GM19467 (cell line): ENCODE measurements around the gene FANCF.
"Not testable (repeated sequence)": the region's sequence is repeated elsewhere in the genome, so short reads cannot be mapped to it uniquely, and the experiment has no call there.

Experiments
- ATAC-seq: cut with Tn5 transposase; IDR thresholded peaks from one replicate; pipeline ENCODE4 v1.9.1; 2021; ENCODE audit warnings: mild to moderate bottlenecking, moderate library complexity; ENCODE audit not compliant: unreplicated experiment

Gene FANCF

DNA sequence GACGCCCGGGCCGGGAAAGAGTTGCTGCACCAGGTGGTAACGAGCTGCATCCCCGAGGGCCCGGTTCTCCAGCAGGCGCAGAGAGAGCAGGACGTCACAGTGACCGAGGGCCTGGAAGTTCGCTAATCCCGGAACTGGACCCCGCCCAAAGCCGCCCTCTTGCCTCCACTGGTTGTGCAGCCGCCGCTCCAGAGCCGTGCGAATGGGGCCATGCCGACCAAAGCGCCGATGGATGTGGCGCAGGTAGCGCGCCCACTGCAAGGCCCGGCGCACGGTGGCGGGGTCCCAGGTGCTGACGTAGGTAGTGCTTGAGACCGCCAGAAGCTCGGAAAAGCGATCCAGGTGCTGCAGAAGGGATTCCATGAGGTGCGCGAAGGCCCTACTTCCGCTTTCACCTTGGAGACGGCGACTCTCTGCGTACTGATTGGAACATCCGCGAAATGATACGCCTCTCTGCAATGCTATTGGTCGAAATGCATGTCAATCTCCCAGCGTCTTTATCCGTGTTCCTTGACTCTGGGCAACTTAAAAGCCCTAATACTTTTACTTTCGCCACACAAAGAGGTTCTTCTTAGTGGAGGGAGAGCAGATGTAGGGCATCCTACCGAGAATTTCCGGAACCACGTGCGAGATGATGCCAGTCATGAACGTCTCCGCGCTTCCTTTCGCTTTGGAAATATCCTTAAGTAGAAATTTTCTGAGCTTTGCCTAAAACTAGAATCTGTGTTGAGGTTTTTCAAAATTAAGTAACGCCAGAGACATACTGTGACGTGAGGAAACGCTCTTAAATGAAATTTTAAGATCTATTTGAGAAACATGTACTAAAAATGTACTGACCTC is at the start of gene FANCF:
FANCF (minus strand) TSS at position 376 of the 840 bp plus-strand sequence; CDS start at position 363, 13 bp downstream.
- ATAC-seq, result peak; percentile 97

- ATAC-seq, result no peak
Measured at GRCh38 chr11:22674470-22675439, 49.1 kb upstream of the FANCF start.

DNA sequence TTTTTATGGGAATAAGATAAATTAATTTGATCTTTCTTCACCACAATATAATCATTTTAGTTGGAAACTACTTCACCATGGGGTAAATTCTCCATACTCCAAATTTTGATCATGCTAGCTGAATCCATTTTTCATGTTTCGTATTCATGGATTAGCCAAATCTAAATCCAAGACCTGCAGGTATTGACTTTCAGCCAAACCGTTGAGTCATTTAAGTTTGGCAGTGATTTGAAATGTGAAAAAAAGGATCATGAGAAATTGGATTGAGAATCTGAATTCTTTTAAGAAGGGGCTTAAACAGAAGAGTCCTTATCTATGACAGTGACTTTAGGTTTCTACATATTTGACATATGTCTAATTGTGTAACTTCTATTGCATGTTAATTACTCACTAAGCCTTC is 46.1 kb upstream of the FANCF start:
- ATAC-seq, result no peak

DNA sequence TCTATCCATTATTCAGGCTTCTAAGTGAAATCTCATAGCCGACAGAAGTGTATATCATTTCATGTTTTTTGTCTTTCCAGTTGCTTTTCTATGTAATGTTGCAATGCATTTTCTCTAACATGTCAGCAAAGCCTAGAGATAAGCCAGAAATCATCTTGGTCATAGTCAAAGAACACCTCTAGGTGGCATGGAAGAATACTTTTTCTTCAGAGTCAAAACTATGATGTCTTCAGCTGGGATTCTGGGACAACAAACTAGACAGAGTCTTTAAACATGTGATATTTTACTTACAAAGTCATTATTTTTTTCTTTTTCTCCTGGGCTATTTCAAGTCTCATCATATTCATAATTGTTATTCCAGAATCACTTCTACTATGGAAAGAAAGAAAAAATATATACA is 45.2 kb upstream of the FANCF start:
- no peak for ATAC-seq

- no peak for ATAC-seq
Measured at GRCh38 chr11:22669368-22669767, 43.7 kb upstream of the FANCF start.

- ATAC-seq, result no peak
Measured at GRCh38 chr11:22668005-22668796, 42.6 kb upstream of the FANCF start.

DNA sequence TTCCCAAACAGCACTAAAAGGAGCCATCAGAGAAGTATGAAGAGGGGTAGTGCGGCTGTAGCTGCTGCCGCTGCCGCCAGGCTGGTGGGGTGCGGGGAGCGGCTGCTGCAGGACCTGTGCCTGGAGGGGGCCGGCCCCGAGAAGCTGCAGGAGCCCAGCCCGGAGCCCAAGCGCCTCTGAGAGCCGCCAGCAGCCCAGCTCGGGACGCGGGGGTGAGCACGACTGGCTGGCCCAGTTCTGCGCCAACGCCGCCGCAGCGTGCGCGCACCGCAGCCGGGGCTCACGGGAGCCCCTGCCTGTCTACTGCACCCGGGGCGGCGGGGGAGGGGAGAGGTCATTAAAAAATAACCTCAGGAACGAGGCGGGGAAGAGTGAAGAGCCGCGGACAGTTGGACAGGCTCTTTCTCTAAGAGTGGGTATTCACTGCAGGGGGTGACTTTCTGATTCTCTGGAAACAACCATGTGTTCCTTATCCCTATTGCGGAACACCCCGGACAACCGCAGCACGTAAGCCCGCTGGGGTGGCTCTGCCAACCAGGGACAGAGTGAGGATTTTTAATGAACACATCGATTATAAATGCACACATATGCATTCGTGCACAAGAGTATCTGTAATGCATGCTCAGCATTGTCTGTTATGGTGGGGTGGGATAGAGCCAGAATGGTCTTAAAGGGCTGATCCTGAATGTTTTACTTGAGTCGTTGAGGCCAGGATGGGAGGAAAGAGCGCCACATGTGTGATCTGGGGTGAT is 41.2 kb upstream of the FANCF start:
- peak; percentile 50 for ATAC-seq

GRCh38 chr11:22666325-22666687 is 40.7 kb upstream of the FANCF start, which contains the start of gene GAS2:
GAS2 (plus strand) TSS chr11:22666611; CDS start chr11:22674870, 8,259 bp downstream.
- peak; percentile 13 for ATAC-seq

GRCh38 chr11:22659783-22660182 is 34.2 kb upstream of the FANCF start:
- no peak for ATAC-seq

DNA sequence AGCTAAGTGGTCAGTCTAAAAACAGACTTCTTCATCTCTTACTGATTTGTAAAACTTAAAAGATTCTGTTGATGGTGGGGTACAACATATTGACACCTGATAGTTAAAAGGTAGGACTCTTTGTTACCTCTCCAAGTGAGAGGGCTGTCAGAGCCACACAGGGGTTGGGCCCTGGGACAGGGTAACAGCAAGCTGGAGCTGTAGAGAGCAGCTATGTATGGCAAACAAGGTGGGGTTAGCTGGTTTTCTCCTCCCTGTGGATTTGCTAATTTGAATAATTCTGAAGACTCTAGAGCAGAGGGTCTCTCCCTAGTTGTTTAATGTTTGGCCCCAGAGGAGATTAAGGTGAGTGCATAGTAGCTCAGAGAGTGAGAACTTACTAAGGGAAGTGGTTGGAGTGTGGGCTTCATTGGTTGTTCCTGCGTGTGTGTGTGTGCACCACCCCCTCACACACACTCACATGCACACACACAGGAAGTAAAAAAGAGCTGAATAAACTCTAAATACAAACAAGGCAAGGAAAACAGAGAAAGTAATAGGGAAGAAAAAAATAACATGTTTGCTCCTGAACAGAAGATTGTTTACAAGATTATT is 31.6 kb upstream of the FANCF start:
- ATAC-seq, result peak; percentile 97

GRCh38 chr11:22656130-22656529 is 30.5 kb upstream of the FANCF start:
- ATAC-seq, result no peak

DNA sequence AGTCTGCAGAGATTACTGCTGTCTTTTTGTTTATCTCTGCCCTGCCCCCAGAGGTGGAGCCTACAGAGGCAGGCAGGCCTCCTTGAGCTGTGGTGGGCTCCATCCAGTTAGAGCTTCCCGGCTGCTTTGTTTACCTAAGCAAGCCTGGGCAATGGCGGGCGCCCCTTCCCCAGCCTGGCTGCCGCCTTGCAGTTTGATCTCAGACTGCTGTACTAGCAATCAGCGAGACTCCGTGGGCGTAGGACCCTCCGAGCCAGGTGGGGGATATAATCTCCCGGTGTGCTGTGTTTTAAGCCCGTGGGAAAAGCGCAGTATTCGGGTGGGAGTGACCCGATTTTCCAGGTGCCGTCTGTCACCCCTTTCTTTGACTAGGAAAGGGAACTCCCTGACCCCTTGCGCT is 26.7 kb upstream of the FANCF start:
- ATAC-seq, result not testable (repeated sequence)

GRCh38 chr11:22641559-22641958 is 15.9 kb upstream of the FANCF start:
- ATAC-seq, result no peak

GRCh38 chr11:22640862-22641261 is 15.2 kb upstream of the FANCF start:
- ATAC-seq, result no peak

DNA sequence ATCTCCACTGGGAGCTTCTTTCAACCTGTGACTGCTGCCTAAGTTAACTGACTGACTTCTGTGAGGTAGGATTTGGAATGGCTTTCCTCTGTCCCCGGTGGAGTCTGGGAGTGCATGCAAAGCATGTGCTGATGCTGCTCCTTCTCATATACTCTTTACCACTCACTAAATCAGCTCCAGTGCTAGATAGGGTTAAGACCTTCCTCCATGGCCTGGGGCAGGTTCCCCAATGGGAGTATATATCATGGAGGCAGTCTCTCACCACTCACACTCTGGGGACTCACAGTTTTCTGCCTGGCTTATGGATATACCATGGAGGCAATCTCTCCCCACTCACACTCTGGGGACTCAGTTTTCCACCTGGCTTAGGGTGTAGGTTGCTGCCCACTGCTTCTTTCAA is 10.1 kb upstream of the FANCF start:
- ATAC-seq, result no peak

DNA sequence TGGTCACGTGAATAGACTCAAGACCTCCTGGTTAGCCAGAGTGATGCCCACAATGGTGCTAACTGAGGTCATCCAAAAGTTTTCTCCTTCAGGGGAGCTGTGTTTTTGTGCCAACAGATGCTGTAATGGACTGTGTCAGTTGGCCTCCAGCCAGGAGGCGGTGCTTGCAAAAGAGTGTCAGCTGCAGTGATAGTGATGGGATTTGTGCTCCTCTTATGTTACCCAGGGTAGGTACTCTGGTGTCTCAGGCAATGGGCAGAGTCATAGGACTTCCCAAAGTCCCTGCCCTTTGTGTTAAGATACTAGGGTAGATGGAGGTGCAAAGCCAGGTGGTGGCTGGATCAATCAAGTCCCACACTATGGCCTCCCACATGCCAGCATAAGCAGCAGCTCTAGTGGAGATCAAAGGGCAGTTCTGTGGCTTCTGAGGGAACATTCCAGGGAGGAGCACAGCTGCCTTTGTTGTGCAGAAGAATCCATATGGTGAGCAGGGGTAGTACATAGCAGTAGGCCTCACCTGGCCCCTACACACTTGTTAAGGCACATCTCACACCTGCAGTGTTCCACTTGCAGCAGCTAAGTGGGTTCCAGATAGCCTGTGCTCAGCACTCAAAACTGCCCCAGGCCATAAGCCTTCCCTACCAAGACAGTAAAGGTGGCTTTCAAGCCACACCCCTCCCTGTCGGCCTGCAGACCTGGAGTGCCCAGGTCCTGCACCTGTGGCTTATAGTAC is 9.4 kb upstream of the FANCF start:
- ATAC-seq, result no peak

DNA sequence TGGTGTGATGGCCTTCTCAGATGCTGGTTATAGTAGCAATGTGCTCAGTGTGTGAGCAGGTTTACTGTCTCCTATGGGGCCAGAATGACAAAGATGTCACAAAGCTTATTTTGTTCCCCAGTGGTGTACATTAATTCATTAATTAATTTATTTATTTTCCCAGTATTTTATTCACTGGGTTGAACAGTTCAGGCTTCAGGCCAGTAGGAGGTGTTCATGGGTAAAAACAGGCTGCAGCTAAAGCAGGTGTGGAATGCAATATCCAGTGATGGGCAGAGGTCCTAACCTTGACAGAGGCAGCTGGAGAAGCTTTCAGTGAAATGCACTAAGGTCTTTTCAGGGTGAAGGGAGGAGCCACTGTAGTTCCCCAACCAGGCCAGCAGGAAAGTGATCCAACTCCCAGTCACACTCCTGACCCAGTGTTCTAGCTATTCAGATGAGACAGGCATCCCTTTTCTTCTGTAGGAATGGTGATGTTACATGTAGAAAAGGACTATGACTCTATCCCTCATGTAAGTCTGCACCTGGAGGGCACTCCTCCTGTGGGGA is 7.8 kb upstream of the FANCF start:
- ATAC-seq, result no peak

DNA sequence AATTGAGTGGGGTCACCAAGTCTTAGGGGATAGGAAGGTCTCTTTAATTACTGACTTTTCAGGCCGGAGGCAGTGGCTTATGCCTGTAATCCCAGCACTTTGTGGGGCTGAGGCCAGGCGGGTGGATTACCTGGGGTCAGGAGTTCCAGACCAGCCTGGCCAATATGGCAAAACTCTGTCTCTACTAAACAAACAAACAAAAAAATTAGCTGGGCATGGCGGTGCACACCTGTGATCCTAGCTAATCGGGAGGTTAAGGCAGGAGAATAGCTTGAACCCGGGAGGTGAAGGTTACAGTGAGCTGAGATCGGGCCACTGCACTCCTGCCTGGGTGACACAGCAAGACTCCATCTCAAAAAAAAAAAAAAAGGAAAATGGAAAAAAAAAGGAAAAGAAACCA is 1.8 kb upstream of the FANCF start:
- no peak for ATAC-seq
